ENCODE results near the gene EPHB1. TPM values are rescaled to one million over a fixed set of nuclear protein-coding genes. Genes with fewer than 3 reads are reported as not detected.

EPHB1 gene
- total RNA-seq, 1 donor from 2014 or later, result 1.6 TPM

DNA sequence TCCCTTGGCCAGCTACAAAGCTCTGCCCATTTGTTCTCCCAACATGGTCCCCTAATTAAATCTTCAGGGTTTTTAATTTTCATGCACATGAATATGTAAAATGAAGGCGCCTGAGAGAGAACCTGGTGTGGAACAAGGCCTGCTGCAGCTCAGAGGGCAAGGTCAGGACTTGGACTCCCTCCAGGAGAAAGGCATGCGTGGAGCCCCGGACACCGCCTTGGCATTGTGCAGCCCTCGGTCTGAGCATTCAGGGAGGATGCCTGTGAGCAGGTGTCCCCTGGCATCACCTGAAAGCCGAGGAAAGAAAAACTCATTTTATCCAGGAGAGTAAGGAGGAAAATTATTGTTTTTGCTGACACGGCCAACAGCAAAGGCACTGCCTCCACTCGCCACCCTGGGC lies 33.8 kb upstream of the EPHB1 start:
- Histone ChIP-seq H3K4me3 (no peak overlapping the region), H3K27ac (no peak overlapping the region), H3K9me3 (no peaks in the 10 kb centered on the region), H3K4me1 (no peaks in the 10 kb centered on the region), H3K36me3 (no peaks in the 10 kb centered on the region), H3K27me3 (no peaks in the 10 kb centered on the region)
- intact Hi-C loops (cut with DNase I), result no loop called here
- TF ChIP-seq, protein P1, sequence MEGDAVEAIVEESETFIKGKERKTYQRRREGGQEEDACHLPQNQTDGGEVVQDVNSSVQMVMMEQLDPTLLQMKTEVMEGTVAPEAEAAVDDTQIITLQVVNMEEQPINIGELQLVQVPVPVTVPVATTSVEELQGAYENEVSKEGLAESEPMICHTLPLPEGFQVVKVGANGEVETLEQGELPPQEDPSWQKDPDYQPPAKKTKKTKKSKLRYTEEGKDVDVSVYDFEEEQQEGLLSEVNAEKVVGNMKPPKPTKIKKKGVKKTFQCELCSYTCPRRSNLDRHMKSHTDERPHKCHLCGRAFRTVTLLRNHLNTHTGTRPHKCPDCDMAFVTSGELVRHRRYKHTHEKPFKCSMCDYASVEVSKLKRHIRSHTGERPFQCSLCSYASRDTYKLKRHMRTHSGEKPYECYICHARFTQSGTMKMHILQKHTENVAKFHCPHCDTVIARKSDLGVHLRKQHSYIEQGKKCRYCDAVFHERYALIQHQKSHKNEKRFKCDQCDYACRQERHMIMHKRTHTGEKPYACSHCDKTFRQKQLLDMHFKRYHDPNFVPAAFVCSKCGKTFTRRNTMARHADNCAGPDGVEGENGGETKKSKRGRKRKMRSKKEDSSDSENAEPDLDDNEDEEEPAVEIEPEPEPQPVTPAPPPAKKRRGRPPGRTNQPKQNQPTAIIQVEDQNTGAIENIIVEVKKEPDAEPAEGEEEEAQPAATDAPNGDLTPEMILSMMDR (IDR thresholded peaks at IDR 0.05), result no peak
- ATAC-seq, result no peak
- DNase-seq, result no peak

DNA sequence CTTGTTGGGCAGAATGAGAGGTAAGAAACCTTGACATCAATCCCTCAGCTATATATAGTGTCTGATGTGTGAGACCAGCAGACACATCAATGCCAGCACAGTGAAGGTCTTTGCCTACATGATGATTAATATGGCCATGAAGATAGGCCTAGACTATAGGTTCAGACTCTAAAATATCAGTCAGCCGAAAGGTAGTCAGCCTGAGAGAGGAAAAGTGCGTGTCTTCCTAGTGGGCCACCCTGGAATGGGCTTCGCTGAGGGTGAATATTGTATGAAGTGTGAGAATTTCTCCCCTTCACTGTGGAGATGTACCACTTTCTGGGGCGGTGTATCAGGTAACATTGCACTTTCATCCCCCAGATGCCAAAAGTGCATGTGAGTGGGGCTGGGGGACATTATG lies 33.0 kb upstream of the EPHB1 start:
- no peak overlapping the region for H3K27ac ChIP-seq
- no peaks in the 10 kb centered on the region for H3K27me3 ChIP-seq
- ATAC-seq, result no peak
- no peak for DNase-seq
- intact Hi-C loops (cut with DNase I), result no loop called here
- no peak overlapping the region for H3K4me3 ChIP-seq
- TF ChIP-seq, protein P1 (IDR thresholded peaks at IDR 0.05), result no peak
- H3K9me3 ChIP-seq, result no peaks in the 10 kb centered on the region
- no peaks in the 10 kb centered on the region for H3K4me1 ChIP-seq
- no peaks in the 10 kb centered on the region for H3K36me3 ChIP-seq

DNA sequence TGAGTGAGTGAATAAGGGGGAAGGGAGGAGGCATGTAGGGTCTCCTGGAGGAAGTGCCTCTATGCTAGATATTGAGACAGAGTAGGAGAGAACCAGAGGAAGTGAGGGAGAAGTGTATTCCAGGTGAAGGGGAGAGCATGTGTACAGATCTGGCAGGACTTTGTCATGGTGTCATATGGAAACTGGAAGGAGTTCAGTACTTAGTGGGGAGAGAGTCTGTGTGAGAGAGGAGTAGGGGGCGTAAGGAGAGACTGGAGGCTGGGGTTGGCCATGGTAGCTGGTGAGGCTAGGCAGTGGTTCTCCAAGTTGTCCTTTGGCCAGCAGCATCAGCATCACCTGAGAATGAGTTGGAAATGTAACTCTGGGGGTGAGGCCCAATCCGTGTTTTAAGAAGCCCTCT lies 29.6 kb upstream of the EPHB1 start:
- Histone ChIP-seq H3K36me3 (no peaks in the 10 kb centered on the region), H3K9me3 (no peaks in the 10 kb centered on the region), H3K27ac (no peak overlapping the region), H3K4me3 (no peak overlapping the region), H3K4me1 (no peaks in the 10 kb centered on the region), H3K27me3 (no peaks in the 10 kb centered on the region)
- TF ChIP-seq, protein P1 (IDR thresholded peaks at IDR 0.05), result no peak
- ATAC-seq (no peak), DNase-seq (no peak)
- intact Hi-C loops (cut with DNase I), result no loop called here

DNA sequence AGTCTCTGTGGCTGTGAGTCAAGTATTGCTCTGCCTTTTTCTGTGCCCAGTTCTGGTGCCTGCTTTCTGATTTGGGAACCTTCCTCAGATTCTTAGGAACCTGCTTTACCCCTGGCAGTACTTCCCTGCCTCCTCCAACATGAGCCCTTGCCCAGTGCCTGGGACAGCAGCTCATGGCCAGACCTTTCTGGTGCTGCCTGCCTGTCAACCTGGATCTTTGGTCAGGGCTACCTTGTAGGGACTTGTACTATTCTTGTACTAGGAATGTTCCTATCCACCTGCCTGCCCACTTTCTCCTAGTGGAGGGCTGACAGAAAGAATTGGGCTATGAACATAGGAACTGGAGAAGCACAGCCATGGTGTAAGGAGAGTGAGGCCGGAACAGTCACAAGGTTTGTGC lies 28.8 kb upstream of the EPHB1 start:
- Histone ChIP-seq H3K9me3 (no peaks in the 10 kb centered on the region), H3K4me1 (no peaks in the 10 kb centered on the region), H3K36me3 (no peaks in the 10 kb centered on the region), H3K4me3 (no peak overlapping the region), H3K27ac (no peak overlapping the region), H3K27me3 (no peaks in the 10 kb centered on the region)
- TF ChIP-seq, protein P1 (IDR thresholded peaks at IDR 0.05), result no peak
- ATAC-seq, result no peak
- no peak for DNase-seq
- intact Hi-C loops (cut with DNase I), result no loop called here

DNA sequence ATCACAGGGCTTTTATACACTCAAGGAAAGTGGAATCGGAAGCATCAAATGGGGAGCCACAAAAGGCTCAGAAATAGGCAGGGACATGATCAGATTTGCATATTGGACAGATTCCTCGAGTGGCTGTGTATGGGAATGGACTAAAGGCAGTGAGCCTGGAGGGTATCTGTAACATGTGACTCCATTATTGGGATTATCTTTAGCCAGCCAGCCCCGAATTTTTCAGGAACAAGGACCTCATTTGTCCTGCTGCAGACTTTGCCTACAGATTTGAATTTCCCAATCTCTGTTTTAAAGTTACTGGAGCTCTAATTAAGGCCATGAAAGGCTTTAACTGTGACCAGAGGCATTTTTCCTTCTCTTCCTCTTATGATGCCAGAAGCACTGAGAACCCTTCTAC lies 26.9 kb upstream of the EPHB1 start:
- ATAC-seq, result no peak
- no peak overlapping the region for H3K27ac ChIP-seq
- H3K36me3 ChIP-seq, result no peaks in the 10 kb centered on the region

DNA sequence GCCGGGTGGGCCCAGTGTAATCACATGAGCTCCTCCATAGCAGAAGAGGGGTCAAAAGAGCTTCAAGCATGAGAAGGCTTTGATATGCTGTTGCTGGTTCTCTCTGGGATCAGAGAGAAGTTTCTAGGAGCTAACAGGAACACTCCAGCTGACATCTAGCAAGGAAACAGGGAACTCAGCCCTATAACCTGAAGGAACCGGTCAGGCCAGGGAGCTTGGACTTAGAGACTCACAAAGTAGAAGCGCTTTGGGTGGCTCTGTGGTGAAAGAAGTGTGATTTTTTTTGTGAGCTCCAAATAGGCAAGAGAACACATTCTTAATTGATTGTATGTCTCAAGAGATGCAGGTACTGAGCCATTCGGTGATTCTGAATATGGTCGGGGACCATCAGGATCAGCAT lies 26.2 kb upstream of the EPHB1 start:
- TF ChIP-seq, protein P1 (IDR thresholded peaks at IDR 0.05), result no peak
- Histone ChIP-seq H3K9me3 (no peaks in the 10 kb centered on the region), H3K36me3 (no peaks in the 10 kb centered on the region), H3K4me3 (no peak overlapping the region), H3K27ac (no peak overlapping the region), H3K27me3 (no peaks in the 10 kb centered on the region), H3K4me1 (no peaks in the 10 kb centered on the region)
- peak; percentile 41 for ATAC-seq
- intact Hi-C loops (cut with DNase I), result no loop called here
- DNase-seq, result no peak

More for the DNA sequence above, 26.9 kb upstream of the EPHB1 start:
- Histone ChIP-seq H3K4me3 (no peak overlapping the region), H3K27me3 (no peaks in the 10 kb centered on the region), H3K4me1 (no peaks in the 10 kb centered on the region), H3K9me3 (no peaks in the 10 kb centered on the region)
- intact Hi-C loops (cut with DNase I), result no loop called here
- no peak for DNase-seq
- TF ChIP-seq, protein P1 (IDR thresholded peaks at IDR 0.05), result no peak

Measured in upper lobe of right lung (tissue), 1 donor.